ENCODE measurements around the gene TRAF4.
A peak's percentile ranks its signal among the peaks of the same experiment; 100 is the strongest.
"Not testable (repeated sequence)": the region's sequence is repeated elsewhere in the genome, so short reads cannot be mapped to it uniquely, and the experiment has no call there.

Gene TRAF4

GRCh38 chr17:28714281-28714680, 29.5 kb upstream of the TRAF4 start:
- DNase-seq (ENCODE audit: low read depth in 2 of 2): no peak

GRCh38 chr17:28715217-28715616, 28.6 kb upstream of the TRAF4 start:
- no peak for DNase-seq (ENCODE audit: low read depth in 2 of 2)

- DNase-seq (ENCODE audit: low read depth in 2 of 2): no peak
These were observed 26.9 kb upstream of the TRAF4 start for GRCh38 chr17:28716740-28717577.

- DNase-seq (ENCODE audit: low read depth in 2 of 2): no peak
These were observed 26.1 kb upstream of the TRAF4 start, which contains the start of gene RAB34 for GRCh38 chr17:28717578-28718332. Gene RAB34, minus strand, starts transcription at chr17:28717868. Its CDS starts 602 bp downstream, at chr17:28717266.

GRCh38 chr17:28718333-28719020, 25.3 kb upstream of the TRAF4 start:
- no peak for DNase-seq (ENCODE audit: low read depth in 2 of 2)

GRCh38 chr17:28719021-28719433, 24.8 kb upstream of the TRAF4 start:
- DNase-seq (ENCODE audit: low read depth in 2 of 2): no peak

- peak in 1 of 2 donors; percentile 51 for DNase-seq (ENCODE audit: low read depth in 2 of 2)
These were observed 23.4 kb upstream of the TRAF4 start for GRCh38 chr17:28720247-28720996.

- not testable (repeated sequence) for DNase-seq (ENCODE audit: low read depth in 2 of 2)
These were observed 22.8 kb upstream of the TRAF4 start for GRCh38 chr17:28720997-28721329.

- no peak for DNase-seq (ENCODE audit: low read depth in 2 of 2)
These were observed 21.2 kb upstream of the TRAF4 start for GRCh38 chr17:28722417-28723158.

GRCh38 chr17:28723159-28723835, 20.5 kb upstream of the TRAF4 start:
- no peak for DNase-seq (ENCODE audit: low read depth in 2 of 2)

GRCh38 chr17:28723836-28724499, 19.8 kb upstream of the TRAF4 start:
- DNase-seq (ENCODE audit: low read depth in 2 of 2): not testable (repeated sequence)

GRCh38 chr17:28724500-28725165, 19.2 kb upstream of the TRAF4 start:
- no peak for DNase-seq (ENCODE audit: low read depth in 2 of 2)

- no peak for DNase-seq (ENCODE audit: low read depth in 2 of 2)
These were observed 18.6 kb upstream of the TRAF4 start for GRCh38 chr17:28725166-28725659.

- no peak for DNase-seq (ENCODE audit: low read depth in 2 of 2)
These were observed 18.1 kb upstream of the TRAF4 start for GRCh38 chr17:28725660-28726225.

- DNase-seq (ENCODE audit: low read depth in 2 of 2): peak in 1 of 2 donors; percentile 57
These were observed 17.6 kb upstream of the TRAF4 start, which contains the start of gene TLCD1 for GRCh38 chr17:28726226-28726626. Gene TLCD1, minus strand, starts transcription at chr17:28726233. Its CDS starts 136 bp downstream, at chr17:28726097.

- DNase-seq (ENCODE audit: low read depth in 2 of 2): peak; percentile 82 to 85
These were observed 17.0 kb upstream of the TRAF4 start for GRCh38 chr17:28726627-28727491.

- DNase-seq (ENCODE audit: low read depth in 2 of 2): peak; percentile 93 to 96
These were observed 15.2 kb upstream of the TRAF4 start, which contains the start of gene NEK8 for GRCh38 chr17:28728364-28729200. Gene NEK8, plus strand, starts transcription at chr17:28728788. Its CDS starts 26 bp downstream, at chr17:28728814.

Measured in stimulated activated CD8-positive, alpha-beta memory T cell treated with anti-CD3 and anti-CD28 coated beads, Interleukin-7, amount 100 ng/mL, for 4 hours (primary cell).